GM19035 (cell line): Measurements from ENCODE around the gene DGCR2.
"Not testable (repeated sequence)": the region's sequence is repeated elsewhere in the genome, so short reads cannot be mapped to it uniquely, and the experiment has no call there.

Source experiments
- ATAC-seq: cut with Tn5 transposase; IDR thresholded peaks from one replicate; pipeline ENCODE4 v1.9.1; 2021; ENCODE audit not compliant: unreplicated experiment

The DGCR2 gene

DNA sequence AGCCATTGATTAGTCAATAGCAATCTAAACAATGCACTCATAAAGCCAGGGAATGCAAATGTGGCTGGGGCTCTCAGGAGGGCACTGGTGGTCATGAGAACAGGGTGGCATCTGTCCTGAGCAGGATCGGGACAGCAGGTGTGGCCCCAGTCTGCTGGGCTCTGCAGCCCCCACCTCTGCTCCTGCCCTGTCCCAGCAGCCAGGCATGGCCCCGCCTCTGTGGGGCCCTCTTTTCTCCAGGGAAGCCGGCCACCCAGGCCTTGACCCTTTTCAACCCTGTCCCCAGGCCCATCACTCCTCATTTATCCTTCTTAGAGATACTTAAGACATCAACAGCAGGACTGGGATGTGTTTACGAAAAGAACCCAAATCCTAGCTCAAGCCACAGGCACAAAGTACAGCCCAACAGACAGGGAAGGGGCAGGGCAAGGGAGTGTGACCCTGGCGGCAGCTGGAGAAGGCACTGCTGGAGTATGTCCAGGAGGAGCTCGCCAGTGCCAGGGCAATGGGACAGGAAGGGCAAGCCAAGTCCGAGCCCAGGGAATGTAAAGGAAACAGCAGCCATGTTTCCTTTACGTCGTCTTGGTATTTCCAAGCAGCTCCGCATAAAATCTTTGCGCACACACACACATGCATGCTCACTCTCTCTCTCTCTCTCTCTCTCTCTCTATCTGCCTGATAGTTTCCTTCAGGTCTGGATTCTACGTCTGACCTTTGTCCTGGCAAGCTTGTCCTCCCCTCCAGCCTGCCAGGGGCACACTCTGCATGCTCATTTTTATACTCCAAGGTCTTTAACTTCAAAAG is 59.9 kb downstream of the DGCR2 start:
- ATAC-seq, result no peak

DNA sequence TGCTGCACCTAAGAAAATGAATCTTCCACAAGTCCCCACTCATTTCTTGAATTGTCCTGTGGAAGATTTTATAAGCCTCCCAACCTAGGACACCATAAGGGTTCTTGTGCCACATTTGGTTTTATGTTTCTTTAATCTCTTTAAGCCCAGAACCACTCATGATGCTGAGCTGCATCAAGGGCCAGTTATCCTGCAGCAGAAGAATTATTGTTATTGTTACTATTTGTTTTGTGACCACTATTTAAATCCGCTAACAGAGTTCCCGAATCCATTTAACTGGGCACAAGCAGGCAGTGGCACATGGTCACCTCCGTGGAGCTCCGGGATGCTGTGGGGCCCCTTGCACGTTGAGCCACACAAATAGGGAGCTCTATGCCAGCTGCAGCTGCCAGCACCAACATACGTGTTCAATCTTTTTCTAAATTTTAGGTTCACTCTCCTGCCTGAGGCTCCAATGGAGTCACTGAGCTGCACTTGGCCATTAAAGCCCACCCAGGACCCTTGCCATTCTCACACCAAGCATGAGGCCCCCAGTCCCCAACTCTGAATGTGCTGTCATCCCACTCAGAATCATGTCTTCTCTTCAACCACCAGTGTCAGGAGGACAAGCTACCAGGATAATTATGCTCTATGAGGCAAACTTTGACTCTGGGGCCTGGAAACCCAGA is 60.6 kb downstream of the DGCR2 start:
- no peak for ATAC-seq

DNA sequence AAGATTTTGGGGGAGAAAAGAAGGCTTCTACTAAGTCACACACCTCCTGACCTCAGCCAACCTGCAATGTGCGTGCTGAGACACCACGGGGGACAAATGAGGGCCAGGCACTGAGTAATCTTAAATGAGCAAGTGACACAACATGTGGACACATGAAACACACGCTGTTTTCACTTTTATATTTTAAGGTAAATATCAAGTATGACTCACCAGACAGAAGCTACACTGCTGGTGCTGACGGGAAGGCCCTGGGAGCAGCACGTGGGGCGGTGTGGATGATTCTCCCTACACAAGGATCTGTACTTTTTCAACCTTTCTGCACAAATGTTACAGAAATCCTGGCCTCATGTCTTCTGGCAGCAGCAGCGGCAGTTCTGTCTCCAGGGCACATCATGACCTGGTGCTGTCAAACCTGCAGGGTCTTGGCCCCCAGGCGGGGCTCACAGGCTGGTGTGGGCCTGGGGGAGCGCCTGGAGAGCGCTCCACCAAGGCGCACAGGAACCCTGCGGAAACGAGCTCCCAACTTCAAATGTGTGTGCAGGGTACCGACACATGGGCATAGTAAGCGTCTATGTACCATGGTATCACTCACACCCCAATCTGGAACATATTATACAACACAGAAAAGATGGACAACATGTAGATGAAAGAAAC is 61.7 kb downstream of the DGCR2 start:
- no peak for ATAC-seq

GRCh38 chr22:19059481-19060278 is 62.5 kb downstream of the DGCR2 start:
- no peak for ATAC-seq

DNA sequence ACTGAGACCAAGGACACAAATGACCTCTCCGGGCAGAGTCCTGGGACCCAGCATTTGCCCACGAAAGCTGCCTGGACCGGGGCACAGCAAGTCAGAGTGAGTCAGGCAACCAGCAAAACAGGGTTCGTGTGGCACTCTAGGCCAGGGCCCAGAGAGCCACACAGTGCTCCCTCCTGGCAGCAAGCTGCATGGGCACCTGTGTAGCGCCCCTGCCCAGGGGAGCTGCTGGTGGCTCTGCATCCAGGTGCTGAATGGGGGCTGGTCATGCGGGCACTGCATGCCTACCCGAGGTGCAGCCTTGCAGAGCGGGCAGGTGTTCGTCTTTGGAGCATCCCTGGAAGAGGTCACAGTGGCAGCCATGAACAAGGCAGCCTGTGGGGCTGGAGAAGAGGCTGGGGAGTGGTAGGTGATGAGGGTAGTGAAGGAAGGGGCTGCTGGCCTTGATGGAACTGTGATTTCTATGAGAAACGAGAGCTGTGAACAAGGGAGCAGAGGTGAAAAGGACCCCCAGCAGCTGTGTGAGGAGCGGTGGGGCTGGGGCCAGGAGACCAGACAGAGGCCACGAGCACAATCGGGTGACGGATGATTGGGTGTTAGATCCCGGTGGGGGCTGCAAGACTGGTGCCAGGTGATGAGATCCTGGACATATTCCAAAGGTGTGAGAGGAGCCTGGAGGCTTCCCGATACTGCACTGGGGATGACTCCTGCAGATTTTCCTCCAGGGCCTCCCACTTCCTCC is 63.3 kb downstream of the DGCR2 start:
- no peak for ATAC-seq

DNA sequence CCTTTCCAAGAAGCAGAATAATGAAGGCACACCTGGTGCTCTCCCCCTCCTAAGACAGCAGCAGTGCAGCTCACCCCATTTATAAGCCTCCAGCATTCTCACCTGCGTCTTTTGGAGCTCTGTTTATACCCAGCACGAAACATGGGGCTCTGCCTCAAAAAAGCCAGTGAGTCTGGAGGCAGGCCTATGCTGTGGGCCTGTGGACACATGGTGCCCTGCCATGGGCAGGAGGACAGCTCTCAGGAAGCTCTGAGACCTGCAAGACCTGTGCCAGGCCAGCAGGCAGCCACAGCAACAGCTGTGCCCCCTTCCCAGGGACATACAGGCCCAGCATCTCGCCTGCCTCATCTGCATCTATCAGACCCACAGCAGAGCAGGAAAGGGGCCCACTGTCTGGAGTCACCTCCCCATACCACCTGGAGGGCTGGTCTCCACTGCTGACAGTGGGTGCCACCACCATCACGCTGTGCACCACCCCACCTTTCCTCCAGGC is 64.2 kb downstream of the DGCR2 start:
- ATAC-seq, result no peak

DNA sequence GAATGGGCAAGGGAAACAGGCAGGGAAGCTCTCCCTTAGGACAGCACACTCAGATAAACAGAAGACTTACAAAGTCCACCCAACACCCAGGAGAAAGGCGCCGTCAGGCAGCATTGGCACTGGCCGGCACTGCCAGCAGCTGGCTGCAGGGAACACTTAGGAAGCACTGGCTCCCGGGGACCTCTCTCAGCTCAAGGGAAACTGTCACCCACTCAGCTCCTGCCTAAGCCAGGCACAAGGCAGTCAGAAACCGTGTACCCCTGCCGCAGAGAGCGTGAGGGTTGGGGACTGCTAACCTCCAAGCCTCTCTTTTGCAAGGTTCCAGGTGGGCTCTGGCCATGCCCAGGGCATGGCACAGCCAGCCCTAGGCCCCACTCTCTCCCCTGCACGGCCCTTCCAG is 64.7 kb downstream of the DGCR2 start:
- no peak for ATAC-seq

GRCh38 chr22:19056951-19057401 is 65.2 kb downstream of the DGCR2 start:
- ATAC-seq, result no peak

DNA sequence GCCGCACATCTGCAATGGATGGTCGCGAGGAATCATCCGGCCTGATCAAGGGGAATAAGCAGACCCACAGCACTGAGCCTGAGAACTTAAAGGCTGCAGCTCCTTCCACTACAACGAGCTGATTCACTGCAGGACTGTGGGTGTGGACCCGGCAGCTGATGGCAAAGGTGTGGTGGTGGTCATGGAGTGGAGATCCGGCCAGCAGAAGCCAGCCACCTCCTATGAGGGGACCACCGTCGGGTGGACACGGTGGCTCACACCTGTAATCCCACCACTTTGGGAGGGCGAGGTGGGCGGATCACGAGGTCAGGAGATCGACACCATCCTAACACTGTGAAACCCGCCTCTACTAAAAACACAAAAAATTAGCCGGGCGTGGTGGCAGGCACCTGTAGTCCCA is 66.4 kb downstream of the DGCR2 start:
- no peak for ATAC-seq

DNA sequence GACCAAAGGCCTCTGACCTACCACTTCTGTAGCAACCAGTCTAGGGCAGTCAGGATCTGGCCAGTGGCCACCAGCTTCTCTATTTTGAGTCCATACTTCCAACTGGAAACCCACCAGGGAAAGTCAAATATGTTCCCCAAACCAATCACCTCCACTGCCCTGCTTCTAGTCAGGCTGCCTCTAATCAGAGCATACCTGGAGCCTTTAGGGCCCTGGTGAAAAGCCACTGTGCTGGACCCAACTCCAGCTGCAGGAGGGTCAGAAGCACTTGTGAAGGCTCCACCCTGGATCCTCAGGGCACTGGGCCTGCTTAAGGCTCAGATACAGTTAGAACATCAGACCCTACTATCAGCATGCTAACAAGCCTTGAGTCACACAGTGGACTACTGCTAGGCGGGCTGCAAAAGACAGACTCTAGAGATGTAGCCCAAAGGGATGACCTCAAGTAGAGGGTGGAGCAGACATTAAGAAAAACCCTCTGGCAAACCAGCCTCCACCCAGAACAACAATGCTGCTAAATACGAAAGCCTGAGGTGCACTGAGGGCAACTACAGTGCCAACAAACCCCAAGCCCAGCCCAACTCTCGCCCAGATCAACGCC is 69.2 kb downstream of the DGCR2 start:
- no peak for ATAC-seq

DNA sequence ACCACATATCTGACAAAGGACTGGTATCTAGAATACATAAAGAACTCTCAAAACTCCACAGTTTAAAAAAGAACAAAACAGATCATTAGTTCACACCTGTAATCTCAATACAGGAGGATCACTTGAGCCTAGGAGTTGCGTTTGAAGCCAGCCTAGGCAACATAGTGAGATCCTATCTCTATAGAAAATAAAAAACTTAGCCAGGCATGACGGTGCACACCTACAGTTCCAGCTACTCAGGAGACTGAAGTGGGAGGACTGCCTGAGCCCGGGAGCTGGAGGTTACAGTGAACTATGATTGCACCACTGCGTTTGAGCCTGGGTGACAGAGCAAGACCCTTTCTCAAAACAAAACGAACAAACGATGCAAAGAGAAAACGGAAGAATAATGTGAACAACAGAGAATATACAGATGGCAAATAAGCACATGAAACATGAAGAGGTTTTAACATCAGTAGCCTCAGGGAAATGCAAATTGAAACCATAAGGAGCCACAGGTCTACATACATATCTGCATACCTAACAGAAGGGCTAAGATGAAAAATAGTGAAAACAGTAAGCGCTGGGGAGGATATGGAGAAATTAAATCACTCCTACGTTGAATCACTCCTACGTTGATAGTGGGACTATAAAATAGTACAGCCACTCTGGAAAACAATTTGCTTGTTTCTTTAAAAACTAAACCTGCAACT is 70.7 kb downstream of the DGCR2 start:
- ATAC-seq, result no peak

DNA sequence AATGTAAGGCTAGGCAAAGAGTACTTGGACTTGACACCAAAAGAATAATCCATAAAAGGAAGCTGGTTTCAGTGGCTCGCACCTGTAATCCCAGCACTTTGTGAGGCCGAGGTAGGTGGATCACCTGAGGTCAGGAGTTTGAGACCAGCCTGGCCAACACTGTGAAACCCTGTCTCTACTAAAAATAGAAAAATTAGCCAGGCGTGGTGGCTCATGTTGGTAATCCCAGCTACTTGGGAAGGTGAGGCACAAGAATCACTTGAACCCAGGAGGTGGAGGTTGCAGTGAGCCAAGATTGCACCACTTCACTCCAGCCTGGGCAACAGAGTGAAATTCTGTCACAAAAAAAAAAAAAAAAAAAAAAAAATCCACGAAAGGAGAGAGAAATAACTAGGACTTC is 71.4 kb downstream of the DGCR2 start:
- ATAC-seq, result not testable (repeated sequence)

GRCh38 chr22:19050117-19050516 is 72.1 kb downstream of the DGCR2 start:
- ATAC-seq, result no peak

DNA sequence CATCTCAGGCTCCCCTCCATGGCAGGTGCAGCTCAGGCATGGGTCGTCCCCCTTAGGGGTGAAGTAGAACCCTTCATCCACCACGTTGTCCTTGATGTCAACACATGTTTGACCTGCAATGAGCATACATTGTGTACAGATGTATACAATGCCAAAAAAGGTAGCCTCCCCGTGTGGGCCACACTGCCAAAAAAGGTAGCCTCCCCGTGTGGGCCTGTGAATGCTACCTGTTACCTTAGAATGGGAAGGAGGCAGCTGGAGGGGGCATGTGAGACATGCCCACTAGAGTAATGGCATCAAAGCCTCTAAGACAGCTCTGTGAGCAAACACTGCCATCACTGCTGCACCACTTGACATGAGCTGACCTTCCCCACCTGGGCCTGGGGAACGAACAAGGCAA is 73.7 kb downstream of the DGCR2 start:
- ATAC-seq, result no peak

GRCh38 chr22:19047993-19048392 is 74.2 kb downstream of the DGCR2 start:
- no peak for ATAC-seq

DNA sequence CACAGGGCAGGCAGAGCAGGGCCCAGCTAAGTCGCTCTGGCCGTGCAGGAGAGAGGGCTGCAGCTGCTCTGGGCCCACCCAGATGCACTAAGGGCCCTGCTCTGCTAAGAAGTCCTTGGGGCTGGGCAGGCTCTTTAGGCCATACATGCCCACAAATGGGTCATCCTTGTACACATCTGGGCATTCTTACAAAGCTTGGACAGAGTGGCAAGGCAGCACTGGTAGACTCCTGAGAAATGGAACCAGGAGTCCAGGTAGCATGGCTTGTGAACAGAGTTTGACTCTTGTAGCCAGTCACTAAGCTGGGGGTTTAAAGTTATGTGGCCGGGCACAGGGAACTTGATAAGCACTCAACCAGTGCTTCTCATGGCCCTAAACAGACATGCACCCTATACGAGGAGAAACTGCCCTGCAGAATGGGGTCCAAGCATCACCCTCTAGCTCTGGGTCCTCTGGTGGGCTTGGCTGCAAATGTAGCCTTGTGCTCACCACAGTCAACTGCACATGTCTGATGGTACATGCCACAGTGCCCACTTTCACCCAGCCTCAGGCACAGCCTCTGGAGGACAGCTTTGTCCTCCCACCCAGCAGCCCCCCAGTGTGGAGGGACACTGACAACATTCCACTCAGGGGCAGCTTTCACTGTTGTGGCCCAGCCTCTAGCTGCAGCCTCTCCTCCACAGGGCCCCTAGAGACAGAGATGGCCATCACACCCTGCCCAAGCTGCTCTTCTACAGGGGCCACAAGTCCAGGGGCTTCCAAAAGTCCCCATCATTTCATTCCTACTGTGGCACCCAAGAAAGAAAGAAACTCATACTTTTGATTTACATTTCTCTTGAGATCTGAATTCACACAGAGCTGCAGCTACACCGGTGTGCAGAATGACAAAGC is 75.2 kb downstream of the DGCR2 start:
- ATAC-seq, result no peak

- no peak for ATAC-seq
Measured at GRCh38 chr22:19046287-19046686, 75.9 kb downstream of the DGCR2 start.

GRCh38 chr22:19045094-19045493 is 77.1 kb downstream of the DGCR2 start:
- ATAC-seq, result no peak
